ENCODE measurements around the gene NINJ1.
A peak's percentile ranks its signal among the peaks of the same experiment; 100 is the strongest.

The NINJ1 gene

GRCh38 chr9:93132287-93132927 is 1.6 kb downstream of the NINJ1 start:
- Mint-ChIP-seq H3K36me3 (peaks cover 7% of the 10 kb centered on the region), H3K9me3 (no peaks in the 10 kb centered on the region), H3K27ac (peak overlapping the region; percentile 33), H3K4me1 (peaks cover 58% of the 10 kb centered on the region), H3K4me3 (peak overlapping the region; percentile 90), H3K27me3 (no peaks in the 10 kb centered on the region)
- no peak for DNase-seq
- CTCF ChIA-PET = interaction anchor here (2.1 kb wide), 1 partner anchor 12 kb away, joined by 7 read pairs; no protein-coding TSS in a partner anchor

GRCh38 chr9:93131599-93132286 is 2.3 kb downstream of the NINJ1 start:
- Mint-ChIP-seq H3K36me3 (peaks cover 7% of the 10 kb centered on the region), H3K27ac (peak overlapping the region; percentile 16), H3K4me1 (peaks cover 61% of the 10 kb centered on the region), H3K27me3 (no peaks in the 10 kb centered on the region), H3K9me3 (no peaks in the 10 kb centered on the region), H3K4me3 (peak overlapping the region; percentile 90)
- DNase-seq = no peak
- CTCF ChIA-PET = interaction anchor here (0.9 to 2.1 kb wide), 3 partner anchors 12 to 128 kb away, joined by 3 to 7 read pairs (median 5); no protein-coding TSS in a partner anchor

GRCh38 chr9:93130861-93131481 is 3.1 kb downstream of the NINJ1 start:
- DNase-seq = no peak
- CTCF ChIA-PET = interaction anchor here (0.9 to 2.1 kb wide), 3 partner anchors 11 to 127 kb away, joined by 3 to 7 read pairs (median 5); no protein-coding TSS in a partner anchor
- Mint-ChIP-seq H3K27ac (peak overlapping the region; percentile 42), H3K4me1 (peaks cover 67% of the 10 kb centered on the region), H3K27me3 (no peaks in the 10 kb centered on the region), H3K4me3 (no peak overlapping the region), H3K36me3 (peaks cover 10% of the 10 kb centered on the region), H3K9me3 (no peaks in the 10 kb centered on the region)

GRCh38 chr9:93129691-93130500 is 4.2 kb downstream of the NINJ1 start:
- DNase-seq = no peak
- Mint-ChIP-seq H3K4me1 (peaks cover 69% of the 10 kb centered on the region), H3K9me3 (no peaks in the 10 kb centered on the region), H3K4me3 (no peak overlapping the region), H3K27me3 (no peaks in the 10 kb centered on the region), H3K27ac (no peak overlapping the region), H3K36me3 (peaks cover 16% of the 10 kb centered on the region)
- CTCF ChIA-PET = interaction anchor here (0.7 to 2.1 kb wide), 4 partner anchors 10 to 22 kb away, joined by 3 to 8 read pairs (median 6); no protein-coding TSS in a partner anchor

- CTCF ChIA-PET = interaction anchor here (1.2 to 1.9 kb wide), 2 partner anchors 20 to 22 kb away, joined by 5 to 8 read pairs; no protein-coding TSS in a partner anchor
- Mint-ChIP-seq H3K27ac (no peak overlapping the region), H3K36me3 (peaks cover 22% of the 10 kb centered on the region)
Observed at GRCh38 chr9:93129286-93129685, 4.8 kb downstream of the NINJ1 start.

GRCh38 chr9:93128715-93129224 is 5.3 kb downstream of the NINJ1 start:
- H3K27ac Mint-ChIP-seq = no peak overlapping the region
- no peaks in the 10 kb centered on the region for H3K9me3 Mint-ChIP-seq
- no peak overlapping the region for H3K4me3 Mint-ChIP-seq
- H3K4me1 Mint-ChIP-seq = peaks cover 74% of the 10 kb centered on the region
- no peaks in the 10 kb centered on the region for H3K27me3 Mint-ChIP-seq
- peaks cover 22% of the 10 kb centered on the region for H3K36me3 Mint-ChIP-seq
- DNase-seq = no peak
- CTCF ChIA-PET = interaction anchor here (1.2 to 1.9 kb wide), 2 partner anchors 20 to 21 kb away, joined by 5 to 8 read pairs; no protein-coding TSS in a partner anchor

More at GRCh38 chr9:93129286-93129685, 4.8 kb downstream of the NINJ1 start:
- H3K27me3 Mint-ChIP-seq = no peaks in the 10 kb centered on the region
- DNase-seq = no peak
- no peaks in the 10 kb centered on the region for H3K9me3 Mint-ChIP-seq
- peaks cover 69% of the 10 kb centered on the region for H3K4me1 Mint-ChIP-seq
- H3K4me3 Mint-ChIP-seq = no peak overlapping the region

DNA sequence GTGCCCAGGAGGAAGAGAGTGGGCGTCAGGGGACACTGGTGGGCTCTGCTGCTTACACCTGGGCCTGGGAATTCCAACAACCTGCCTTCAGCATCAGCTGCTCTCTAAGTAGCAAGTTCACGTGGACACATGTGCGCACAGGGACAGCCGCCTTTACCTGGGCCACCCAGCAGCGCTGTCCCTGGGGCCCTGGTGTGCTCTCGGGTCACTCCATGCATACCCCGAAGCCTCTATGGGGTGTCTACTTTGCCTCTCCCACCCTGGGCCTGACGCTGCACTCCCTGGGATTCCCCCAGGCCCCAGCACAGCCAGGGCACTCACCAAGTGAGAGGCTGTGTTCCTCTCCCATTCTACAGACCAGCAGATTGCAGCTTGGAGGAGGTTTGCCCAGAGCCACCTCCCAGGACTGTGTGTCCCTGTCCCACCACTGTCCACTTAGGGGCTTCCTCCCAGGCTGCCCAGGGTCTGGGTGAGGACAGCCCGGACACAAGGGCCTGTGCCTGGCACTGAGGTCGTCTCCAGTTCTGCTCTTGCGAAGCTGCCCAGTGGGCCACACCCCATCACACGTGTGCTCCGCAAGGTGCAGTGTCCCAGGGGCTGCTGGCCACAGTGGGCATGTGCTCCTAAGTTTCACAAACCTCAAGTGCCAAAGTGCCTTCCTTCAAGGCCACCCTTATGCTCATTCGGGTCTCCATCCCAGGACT is 5.9 kb downstream of the NINJ1 start:
- DNase-seq = no peak
- peak overlapping the region; percentile 65 for H3K27ac Mint-ChIP-seq
- no peak overlapping the region for H3K4me3 Mint-ChIP-seq
- H3K27me3 Mint-ChIP-seq = no peaks in the 10 kb centered on the region
- H3K36me3 Mint-ChIP-seq = peaks cover 22% of the 10 kb centered on the region
- CTCF ChIA-PET = interaction anchor here (1.2 kb wide), 1 partner anchor 19 kb away, joined by 8 read pairs; no protein-coding TSS in a partner anchor
- H3K9me3 Mint-ChIP-seq = no peaks in the 10 kb centered on the region
- peaks cover 71% of the 10 kb centered on the region for H3K4me1 Mint-ChIP-seq

DNA sequence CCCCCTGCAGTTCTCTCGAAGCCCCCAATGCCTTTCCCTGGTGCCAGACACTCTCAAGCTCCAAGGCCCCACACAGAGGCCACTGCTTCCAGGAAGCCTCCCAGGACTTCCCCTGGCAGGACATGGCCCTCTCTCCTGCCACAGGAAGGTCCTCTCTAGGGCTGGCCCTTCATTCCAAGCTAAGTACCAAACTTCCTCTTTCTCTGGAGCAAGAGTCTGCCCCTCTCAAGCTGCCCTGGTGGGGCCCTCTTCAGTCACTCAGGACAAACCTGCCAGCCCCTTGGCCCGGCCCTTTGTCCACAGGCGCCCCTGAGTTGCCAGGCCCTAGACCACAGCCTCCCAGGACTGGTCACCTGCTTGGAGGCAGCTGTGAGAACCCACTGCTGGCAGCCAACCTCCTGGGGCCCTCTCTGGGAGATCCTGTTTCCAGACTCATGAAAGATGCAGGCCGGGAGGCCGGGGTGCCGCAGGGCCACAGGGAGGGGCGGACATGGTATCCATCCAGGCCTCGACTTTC is 6.6 kb downstream of the NINJ1 start:
- no peak for DNase-seq
- Mint-ChIP-seq H3K4me1 (peaks cover 64% of the 10 kb centered on the region), H3K27ac (peak overlapping the region; percentile 94), H3K4me3 (no peak overlapping the region), H3K36me3 (peaks cover 20% of the 10 kb centered on the region), H3K9me3 (no peaks in the 10 kb centered on the region), H3K27me3 (no peaks in the 10 kb centered on the region)
- CTCF ChIA-PET = interaction anchor here (0.9 to 1.1 kb wide), 2 partner anchors 27 to 172 kb away, joined by 3 to 5 read pairs; no protein-coding TSS in a partner anchor

DNA sequence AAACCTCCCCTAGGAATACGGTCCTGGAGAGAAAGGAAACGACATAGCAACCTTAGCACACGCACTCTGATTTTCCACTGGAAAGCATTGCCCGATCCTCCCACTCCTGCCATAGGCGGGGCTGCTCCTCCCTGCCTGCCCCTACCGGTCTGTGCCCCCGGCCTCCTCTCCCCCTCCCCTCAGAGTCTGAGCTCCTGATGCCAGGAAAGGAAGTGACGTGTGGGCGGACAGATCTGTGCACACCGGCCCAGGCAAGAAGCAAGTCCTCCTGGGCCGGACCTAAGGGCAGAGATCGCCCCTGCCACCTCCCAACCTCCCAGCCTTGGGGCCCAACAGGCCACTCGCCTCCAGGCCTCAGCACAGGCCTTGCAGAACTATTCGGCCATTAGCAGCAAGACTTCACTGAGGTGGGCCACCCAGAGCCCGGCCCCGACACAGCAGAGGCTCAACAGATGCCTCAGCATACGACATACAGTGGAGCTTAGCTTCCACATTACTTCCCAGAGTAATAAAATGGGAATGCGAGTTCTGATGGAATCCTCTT is 7.2 kb downstream of the NINJ1 start:
- H3K4me3 Mint-ChIP-seq = no peak overlapping the region
- H3K4me1 Mint-ChIP-seq = peaks cover 58% of the 10 kb centered on the region
- H3K36me3 Mint-ChIP-seq = peaks cover 20% of the 10 kb centered on the region
- peak; percentile 49 for DNase-seq
- peak overlapping the region; percentile 94 for H3K27ac Mint-ChIP-seq
- no peaks in the 10 kb centered on the region for H3K27me3 Mint-ChIP-seq
- CTCF ChIA-PET = interaction anchor here (0.6 to 1.4 kb wide), 4 partner anchors 15 to 172 kb away, joined by 3 to 6 read pairs (median 4); no protein-coding TSS in a partner anchor
- H3K9me3 Mint-ChIP-seq = no peaks in the 10 kb centered on the region

DNA sequence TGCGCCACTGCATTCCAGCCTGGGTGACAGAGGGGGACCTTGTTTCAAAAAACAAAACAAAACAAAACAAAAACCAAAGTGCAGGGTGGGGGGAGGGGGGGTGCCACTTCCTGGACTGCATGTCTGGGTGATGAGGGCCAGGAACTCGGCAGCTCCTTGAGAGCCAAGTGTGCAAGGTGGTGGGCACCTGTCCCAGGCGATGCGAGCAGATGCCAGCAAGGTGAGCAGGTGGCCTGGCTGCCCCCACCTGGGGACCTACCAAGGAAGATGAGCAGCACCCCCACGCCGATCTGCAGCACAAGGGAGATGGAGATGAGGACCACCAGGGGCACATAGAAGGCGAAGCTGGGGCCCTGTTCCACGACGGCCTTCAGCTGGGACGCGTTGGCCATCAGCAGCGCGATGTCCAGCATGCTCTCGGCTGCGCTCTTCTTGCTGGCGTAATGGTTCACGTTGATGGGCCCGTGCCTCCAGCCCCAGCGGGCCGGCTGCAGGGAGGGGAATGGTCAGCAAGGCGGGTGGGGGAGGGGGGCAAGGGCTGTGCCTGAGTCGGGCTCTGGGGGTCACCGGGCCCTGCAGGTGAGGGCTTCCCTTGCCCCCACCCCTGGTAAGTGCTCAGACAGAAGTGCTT is 7.8 kb downstream of the NINJ1 start:
- CTCF ChIA-PET = interaction anchor here (0.6 to 1.4 kb wide), 6 partner anchors 16 to 171 kb away, joined by 3 to 6 read pairs (median 3); no protein-coding TSS in a partner anchor
- Mint-ChIP-seq H3K9me3 (no peaks in the 10 kb centered on the region), H3K27me3 (no peaks in the 10 kb centered on the region), H3K36me3 (peaks cover 20% of the 10 kb centered on the region), H3K4me3 (peak overlapping the region; percentile 46), H3K27ac (peak overlapping the region; percentile 94), H3K4me1 (peaks cover 52% of the 10 kb centered on the region)
- peak; percentile 64 for DNase-seq

DNA sequence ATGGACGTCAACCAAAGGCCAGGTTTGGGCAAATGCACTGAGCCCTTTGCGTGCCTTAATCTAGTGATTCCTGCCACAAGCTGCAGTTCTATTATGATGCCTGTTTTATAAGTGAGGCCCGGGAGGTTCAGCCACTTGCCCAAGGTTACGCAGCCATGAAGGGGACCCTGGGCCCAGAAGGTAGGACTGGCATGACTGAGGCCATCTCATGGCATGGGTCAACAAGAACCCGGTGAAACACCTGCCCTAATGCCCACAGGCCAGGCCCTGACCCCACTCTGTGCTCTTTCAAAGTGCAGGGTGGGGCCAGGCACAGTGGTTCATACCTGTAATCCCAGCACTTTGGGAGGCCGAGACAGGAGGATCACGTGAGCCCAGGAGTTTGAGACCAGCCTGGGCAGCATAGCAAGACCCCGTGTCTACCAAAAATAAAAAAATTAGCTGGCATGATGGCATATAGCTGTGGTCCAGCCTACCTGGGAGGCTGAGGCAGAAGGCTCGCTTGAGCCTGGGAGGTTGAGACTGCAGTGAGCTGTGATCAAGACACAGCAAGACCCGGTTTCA is 8.6 kb downstream of the NINJ1 start:
- Mint-ChIP-seq H3K4me1 (peaks cover 45% of the 10 kb centered on the region), H3K27me3 (no peaks in the 10 kb centered on the region), H3K27ac (peak overlapping the region; percentile 94), H3K36me3 (peaks cover 23% of the 10 kb centered on the region), H3K9me3 (no peaks in the 10 kb centered on the region), H3K4me3 (no peak overlapping the region)
- CTCF ChIA-PET = interaction anchor here (0.6 to 1.4 kb wide), 5 partner anchors 16 to 167 kb away, joined by 3 to 6 read pairs (median 3); no protein-coding TSS in a partner anchor
- no peak for DNase-seq

DNA sequence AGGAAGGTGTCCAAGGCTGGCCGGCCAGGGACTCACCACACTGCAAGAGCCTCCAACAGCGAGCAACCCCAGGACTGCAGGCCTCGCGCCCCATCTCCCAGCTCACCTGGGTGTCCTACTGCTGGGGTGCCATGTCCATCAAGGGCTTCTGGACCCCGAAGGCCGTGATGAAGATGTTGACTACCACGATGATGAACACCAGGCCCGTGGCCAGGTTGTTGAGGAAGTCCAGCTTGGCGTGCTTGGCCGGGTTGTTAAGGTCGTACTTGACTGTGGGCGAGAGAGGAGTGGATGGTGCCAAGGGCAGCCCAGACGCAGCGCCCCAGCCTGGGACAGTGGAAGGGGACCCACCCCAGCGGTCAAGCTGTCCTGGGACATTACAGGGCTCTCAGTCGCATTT is 9.3 kb downstream of the NINJ1 start:
- Mint-ChIP-seq H3K27ac (peak overlapping the region; percentile 7), H3K36me3 (peaks cover 26% of the 10 kb centered on the region)

More for the DNA sequence above, 9.3 kb downstream of the NINJ1 start:
- no peak for DNase-seq
- H3K27me3 Mint-ChIP-seq = no peaks in the 10 kb centered on the region
- H3K4me3 Mint-ChIP-seq = no peak overlapping the region
- H3K4me1 Mint-ChIP-seq = peaks cover 50% of the 10 kb centered on the region
- CTCF ChIA-PET = interaction anchor here (1.3 to 2.3 kb wide), 2 partner anchors 16 to 35 kb away, joined by 3 to 10 read pairs; no protein-coding TSS in a partner anchor
- H3K9me3 Mint-ChIP-seq = no peaks in the 10 kb centered on the region
